Osteoblast (primary cell): ENCODE data around the gene PROB1. TPM values are rescaled to one million over a fixed set of nuclear protein-coding genes. Genes with fewer than 3 reads are reported as not detected.

Experiments
- DNase-seq: peaks from one replicate; pipeline ENCODE4 v3.0.0; 2011; ENCODE audit warnings: low spot score, mixed read lengths; ENCODE audit not compliant: insufficient read length; ENCODE audit errors: missing footprints
- H2AFZ ChIP-seq: 2 replicates; pipeline ENCODE4 v1.6.0; 2011; ENCODE audit warnings: mild to moderate bottlenecking, low read length
- H3K27ac ChIP-seq: 2 replicates; pipeline ENCODE4 v1.5.1; 2011; ENCODE audit warnings: mild to moderate bottlenecking, low read depth, low read length, moderate library complexity
- H3K27me3 ChIP-seq: 2 replicates; pipeline ENCODE4 v1.6.0; 2012; ENCODE audit warnings: mild to moderate bottlenecking, control low read depth, inconsistent platforms, low read length, moderate library complexity; ENCODE audit not compliant: insufficient read depth
- H3K36me3 ChIP-seq: 2 replicates; pipeline ENCODE4 v1.5.1; 2011; ENCODE audit warnings: mild to moderate bottlenecking, low read length, control low read depth, moderate library complexity; ENCODE audit not compliant: insufficient read depth
- H3K4me1 ChIP-seq: 2 replicates; pipeline ENCODE4 v1.5.1; 2011; ENCODE audit warnings: mild to moderate bottlenecking, low read length, control low read depth, moderate library complexity; ENCODE audit not compliant: insufficient read depth
- H3K4me2 ChIP-seq: 2 replicates; pipeline ENCODE4 v1.6.0; 2011; ENCODE audit warnings: mild to moderate bottlenecking, low read length; ENCODE audit not compliant: insufficient read depth
- H3K4me3 ChIP-seq: fragments of 200-600 bp; sonication (generic); 3 replicates; pipeline ENCODE4 v1.5.1; 2012; ENCODE audit warnings: mild to moderate bottlenecking, low read length, inconsistent platforms; ENCODE audit not compliant: insufficient read depth
- H3K79me2 ChIP-seq: 2 replicates; pipeline ENCODE4 v1.6.0; 2012; ENCODE audit warnings: mild to moderate bottlenecking, low read length, control low read depth, inconsistent platforms; ENCODE audit not compliant: insufficient read depth
- H3K9me3 ChIP-seq: 2 replicates; pipeline ENCODE4 v1.5.1; 2011; ENCODE audit warnings: low read depth, low read length, control low read depth
- H4K20me1 ChIP-seq: 2 replicates; pipeline ENCODE4 v1.6.0; 2012; ENCODE audit warnings: mild to moderate bottlenecking, low read length, control low read depth; ENCODE audit not compliant: insufficient read depth
- CTCF ChIP-seq: IDR thresholded peaks from 2 replicates; pipeline ENCODE4 v1.5.1; 2011; ENCODE audit warnings: mild to moderate bottlenecking, low read depth, low read length, moderate library complexity; ENCODE audit errors: extremely low read depth
- total RNA-seq: library from RNA; depleted of rRNA; stranded (reverse); fragments of >200 nt; gene quantifications from 2 replicates; pipeline ENCODE4 v1.2.3, GENCODE V29; 2012

The PROB1 gene
- total RNA-seq, 1 donor, result 1.1 TPM

- H3K27ac ChIP-seq, result peak within 1 kb of the TSS; percentile 81
- peak within 1 kb of the TSS; percentile 86 for H3K4me2 ChIP-seq
- no peaks in the 10 kb centered on the region for H3K9me3 ChIP-seq
- no peaks in the 10 kb centered on the region for H3K27me3 ChIP-seq
- H3K4me1 ChIP-seq, result peaks cover 19% of the 10 kb centered on the region
- no peaks in the 10 kb centered on the region for H3K36me3 ChIP-seq
- H3K4me3 ChIP-seq, result peak within 1 kb of the TSS; percentile 89
- no peaks in the 10 kb centered on the region for H4K20me1 ChIP-seq
- peak within 1 kb of the TSS; percentile 95 for H2AFZ ChIP-seq
- H3K79me2 ChIP-seq, result no peaks in the 10 kb centered on the region
- DNase-seq, result peak; percentile 97
- TF ChIP-seq CTCF, result no peak
These were observed 44.4 kb upstream of the PROB1 start, which contains the start of gene DNAJC18 for GRCh38 chr5:139439013-139439903. TSS of gene DNAJC18 (minus strand) at chr5:139439525. CDS start at chr5:139439445, 80 bp downstream.

GRCh38 chr5:139438707-139439012 lies 43.8 kb upstream of the PROB1 start:
- H3K27ac ChIP-seq, result no peak overlapping the region
- peak overlapping the region; percentile 86 for H3K4me2 ChIP-seq
- no peaks in the 10 kb centered on the region for H3K79me2 ChIP-seq
- no peak for DNase-seq
- H3K4me3 ChIP-seq, result peak overlapping the region; percentile 89
- H2AFZ ChIP-seq, result peak overlapping the region; percentile 67
- H3K36me3 ChIP-seq, result no peaks in the 10 kb centered on the region
- TF ChIP-seq CTCF, result no peak
- H3K9me3 ChIP-seq, result no peaks in the 10 kb centered on the region
- no peaks in the 10 kb centered on the region for H4K20me1 ChIP-seq
- H3K4me1 ChIP-seq, result peaks cover 13% of the 10 kb centered on the region
- H3K27me3 ChIP-seq, result no peaks in the 10 kb centered on the region

GRCh38 chr5:139435676-139436075 lies 40.8 kb upstream of the PROB1 start:
- Histone ChIP-seq H3K4me1 (peaks cover 11% of the 10 kb centered on the region), H3K36me3 (no peaks in the 10 kb centered on the region), H3K27me3 (no peaks in the 10 kb centered on the region), H2AFZ (no peak overlapping the region), H3K4me3 (no peak overlapping the region), H4K20me1 (no peaks in the 10 kb centered on the region), H3K79me2 (no peaks in the 10 kb centered on the region), H3K27ac (no peak overlapping the region), H3K4me2 (no peak overlapping the region), H3K9me3 (no peaks in the 10 kb centered on the region)
- no peak for TF ChIP-seq CTCF
- DNase-seq, result no peak

- TF ChIP-seq CTCF, result no peak
- Histone ChIP-seq H3K9me3 (no peaks in the 10 kb centered on the region), H2AFZ (no peak overlapping the region), H3K27me3 (no peaks in the 10 kb centered on the region), H3K79me2 (no peaks in the 10 kb centered on the region), H3K36me3 (no peaks in the 10 kb centered on the region), H3K4me2 (no peak overlapping the region), H3K4me3 (no peak overlapping the region), H3K27ac (no peak overlapping the region), H3K4me1 (no peaks in the 10 kb centered on the region), H4K20me1 (no peaks in the 10 kb centered on the region)
- DNase-seq, result no peak
These were observed 36.8 kb upstream of the PROB1 start for GRCh38 chr5:139431706-139432105.
